ENCODE measurements around the gene KCNG3. TPM values are rescaled to one million over a fixed set of nuclear protein-coding genes. Genes with fewer than 3 reads are reported as not detected.

The KCNG3 gene
- total RNA-seq, 1 donor from 2014 or later: 0.49 TPM

DNA sequence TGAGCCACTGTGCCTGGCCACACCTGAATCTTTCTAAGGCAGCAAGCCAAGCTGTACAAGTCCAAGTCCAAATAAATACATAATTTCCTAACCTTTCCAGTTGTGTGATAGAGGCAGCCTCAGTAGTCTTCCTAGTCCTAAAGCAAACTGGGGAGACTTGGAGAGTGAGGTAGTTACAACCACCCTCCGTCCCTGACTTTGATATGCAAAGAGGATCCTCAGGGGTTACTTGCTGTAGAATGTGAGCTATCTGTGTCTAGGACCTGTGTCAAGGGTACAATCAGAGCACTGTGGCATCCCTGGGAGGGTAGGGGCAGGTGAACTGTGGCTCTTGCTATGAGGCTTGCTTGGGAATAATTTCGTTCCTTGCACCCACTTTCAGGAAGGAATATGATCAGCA lies 28.3 kb upstream of the KCNG3 start:
- Mint-ChIP-seq H3K4me1 (ENCODE audit: low read depth, unreplicated experiment) (no peaks in the 10 kb centered on the region), H3K27me3 (ENCODE audit: unreplicated experiment) (no peaks in the 10 kb centered on the region), H3K27ac (ENCODE audit: unreplicated experiment) (no peak overlapping the region), H3K9me3 (ENCODE audit: unreplicated experiment) (peaks cover 3% of the 10 kb centered on the region), H3K4me3 (ENCODE audit: unreplicated experiment) (no peak overlapping the region), H3K36me3 (ENCODE audit: unreplicated experiment) (no peaks in the 10 kb centered on the region)
- DNase-seq: no peak
- TF ChIP-seq, protein P1, sequence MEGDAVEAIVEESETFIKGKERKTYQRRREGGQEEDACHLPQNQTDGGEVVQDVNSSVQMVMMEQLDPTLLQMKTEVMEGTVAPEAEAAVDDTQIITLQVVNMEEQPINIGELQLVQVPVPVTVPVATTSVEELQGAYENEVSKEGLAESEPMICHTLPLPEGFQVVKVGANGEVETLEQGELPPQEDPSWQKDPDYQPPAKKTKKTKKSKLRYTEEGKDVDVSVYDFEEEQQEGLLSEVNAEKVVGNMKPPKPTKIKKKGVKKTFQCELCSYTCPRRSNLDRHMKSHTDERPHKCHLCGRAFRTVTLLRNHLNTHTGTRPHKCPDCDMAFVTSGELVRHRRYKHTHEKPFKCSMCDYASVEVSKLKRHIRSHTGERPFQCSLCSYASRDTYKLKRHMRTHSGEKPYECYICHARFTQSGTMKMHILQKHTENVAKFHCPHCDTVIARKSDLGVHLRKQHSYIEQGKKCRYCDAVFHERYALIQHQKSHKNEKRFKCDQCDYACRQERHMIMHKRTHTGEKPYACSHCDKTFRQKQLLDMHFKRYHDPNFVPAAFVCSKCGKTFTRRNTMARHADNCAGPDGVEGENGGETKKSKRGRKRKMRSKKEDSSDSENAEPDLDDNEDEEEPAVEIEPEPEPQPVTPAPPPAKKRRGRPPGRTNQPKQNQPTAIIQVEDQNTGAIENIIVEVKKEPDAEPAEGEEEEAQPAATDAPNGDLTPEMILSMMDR (IDR thresholded peaks at IDR 0.05; ENCODE audit: partially characterized antibody, unreplicated experiment): no peak

DNA sequence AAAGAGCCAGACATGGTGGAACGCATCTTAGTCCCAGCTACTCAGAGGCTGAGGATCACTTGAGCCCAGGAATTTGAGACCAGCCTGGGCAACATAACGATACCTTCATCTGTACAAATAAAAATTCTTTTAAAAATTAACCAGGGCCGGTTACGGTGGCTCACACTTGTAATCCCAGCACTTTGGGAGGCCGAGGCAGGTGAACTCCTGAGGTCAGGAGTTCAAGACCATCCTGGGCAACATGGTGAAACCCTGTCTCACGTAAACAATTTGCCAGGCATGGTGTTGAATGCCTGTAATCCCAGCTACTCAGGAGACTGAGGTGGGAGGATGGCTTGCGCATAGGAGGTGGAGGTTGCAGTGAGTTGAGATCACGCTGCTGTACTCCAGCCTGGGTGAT lies 25.8 kb upstream of the KCNG3 start:
- no peak overlapping the region for H3K4me3 Mint-ChIP-seq (ENCODE audit: unreplicated experiment)
- H3K9me3 Mint-ChIP-seq (ENCODE audit: unreplicated experiment): no peaks in the 10 kb centered on the region
- no peak overlapping the region for H3K27ac Mint-ChIP-seq (ENCODE audit: unreplicated experiment)
- H3K36me3 Mint-ChIP-seq (ENCODE audit: unreplicated experiment): no peaks in the 10 kb centered on the region
- no peak for DNase-seq
- H3K4me1 Mint-ChIP-seq (ENCODE audit: low read depth, unreplicated experiment): no peaks in the 10 kb centered on the region
- TF ChIP-seq, protein P1 (IDR thresholded peaks at IDR 0.05; ENCODE audit: partially characterized antibody, unreplicated experiment): no peak
- peaks cover 3% of the 10 kb centered on the region for H3K27me3 Mint-ChIP-seq (ENCODE audit: unreplicated experiment)

DNA sequence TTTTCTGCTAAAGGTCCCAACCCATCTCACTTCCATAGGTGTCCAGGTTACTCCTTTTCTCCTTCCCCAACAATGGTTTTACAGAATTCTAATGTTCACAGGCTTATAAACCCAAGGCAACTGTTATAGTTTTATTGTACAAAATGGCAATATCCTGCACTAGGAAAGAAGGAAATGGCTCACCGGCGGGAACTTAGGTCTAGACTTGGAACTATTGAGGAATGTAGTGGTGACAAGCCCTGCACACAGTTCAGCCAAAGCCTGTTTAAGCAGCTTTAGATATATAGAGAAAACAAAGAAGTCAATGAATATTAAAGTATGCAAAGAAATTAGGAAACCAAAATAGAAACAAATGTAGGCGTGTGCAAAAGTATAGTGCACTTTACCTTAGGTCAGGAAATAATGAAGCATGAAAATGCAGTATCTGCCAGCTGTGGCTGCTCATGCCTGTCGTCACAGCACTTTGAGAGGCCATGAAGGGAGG lies 22.7 kb upstream of the KCNG3 start:
- H3K4me3 Mint-ChIP-seq (ENCODE audit: unreplicated experiment): no peak overlapping the region
- peaks cover 3% of the 10 kb centered on the region for H3K27me3 Mint-ChIP-seq (ENCODE audit: unreplicated experiment)
- TF ChIP-seq, protein P1 (IDR thresholded peaks at IDR 0.05; ENCODE audit: partially characterized antibody, unreplicated experiment): no peak
- no peak for DNase-seq
- no peak overlapping the region for H3K27ac Mint-ChIP-seq (ENCODE audit: unreplicated experiment)
- no peaks in the 10 kb centered on the region for H3K36me3 Mint-ChIP-seq (ENCODE audit: unreplicated experiment)
- no peaks in the 10 kb centered on the region for H3K9me3 Mint-ChIP-seq (ENCODE audit: unreplicated experiment)
- H3K4me1 Mint-ChIP-seq (ENCODE audit: low read depth, unreplicated experiment): no peaks in the 10 kb centered on the region

DNA sequence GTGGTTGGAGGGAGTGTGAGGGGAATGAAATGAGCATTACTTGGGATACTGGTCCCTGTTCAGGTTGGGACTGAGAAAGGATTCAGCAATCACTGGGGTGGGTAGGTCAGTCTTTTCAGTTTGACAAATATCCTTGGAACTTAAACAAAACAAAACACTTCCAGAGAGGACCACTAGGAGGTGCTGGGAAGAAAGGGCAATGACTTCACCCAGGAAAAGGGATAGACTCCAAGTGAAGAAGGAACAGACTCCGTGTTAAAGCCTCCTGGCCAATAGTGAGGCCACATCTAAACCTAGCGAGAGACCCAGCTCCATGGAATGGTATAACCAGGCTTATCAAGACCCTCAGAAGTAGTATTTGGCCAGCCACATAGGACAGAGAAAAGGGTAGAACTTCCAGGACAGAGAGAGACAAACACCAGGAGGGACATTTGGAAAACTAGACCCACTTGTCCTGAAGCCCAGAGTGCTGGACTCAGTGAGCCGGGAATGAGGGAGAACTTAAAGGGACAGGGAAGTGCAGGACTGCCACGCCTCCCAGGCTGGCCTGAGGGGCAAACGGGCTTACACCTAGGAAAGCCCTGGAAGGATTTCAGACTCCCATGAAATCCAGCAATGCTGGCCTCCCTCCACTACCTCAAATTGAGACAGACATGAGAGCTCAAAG lies 19.6 kb upstream of the KCNG3 start:
- TF ChIP-seq, protein P1 (IDR thresholded peaks at IDR 0.05; ENCODE audit: partially characterized antibody, unreplicated experiment): peak; percentile 78
- Mint-ChIP-seq H3K36me3 (ENCODE audit: unreplicated experiment) (no peaks in the 10 kb centered on the region), H3K9me3 (ENCODE audit: unreplicated experiment) (no peaks in the 10 kb centered on the region), H3K4me1 (ENCODE audit: low read depth, unreplicated experiment) (no peaks in the 10 kb centered on the region), H3K4me3 (ENCODE audit: unreplicated experiment) (no peak overlapping the region), H3K27ac (ENCODE audit: unreplicated experiment) (no peak overlapping the region), H3K27me3 (ENCODE audit: unreplicated experiment) (peaks cover 3% of the 10 kb centered on the region)
- DNase-seq: no peak

DNA sequence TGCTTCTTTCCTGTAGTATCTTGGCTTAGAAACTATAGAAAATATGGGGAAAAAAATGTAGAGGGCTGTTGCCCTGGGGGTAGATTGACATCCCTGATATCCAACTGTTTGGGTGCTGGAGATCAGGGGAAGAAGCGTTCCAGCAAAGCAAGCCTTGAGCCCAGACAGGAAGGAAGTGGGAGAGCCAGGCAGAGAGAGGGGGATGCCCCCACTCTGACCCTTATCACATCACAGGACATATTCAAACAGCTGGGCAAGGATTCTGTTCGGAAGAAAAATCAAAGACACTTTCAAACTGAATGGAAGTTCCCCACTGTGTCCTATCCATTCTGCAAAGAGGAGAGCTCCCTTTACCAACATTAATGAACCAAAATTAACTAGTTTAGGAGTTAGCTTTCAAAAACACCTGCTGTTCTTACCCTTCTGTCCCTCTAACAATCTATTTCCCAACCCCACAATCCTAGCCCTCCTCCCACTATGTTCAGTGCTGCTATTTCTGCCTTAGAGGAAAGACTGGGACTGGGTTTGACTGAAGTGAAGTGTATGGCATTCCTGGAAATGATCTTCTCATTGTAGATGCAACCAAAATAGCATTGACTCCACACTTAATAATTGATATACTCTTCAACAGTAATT lies 16.9 kb upstream of the KCNG3 start:
- H3K27ac Mint-ChIP-seq (ENCODE audit: unreplicated experiment): no peak overlapping the region

More for the DNA sequence above, 16.9 kb upstream of the KCNG3 start:
- no peak for DNase-seq
- TF ChIP-seq, protein P1 (IDR thresholded peaks at IDR 0.05; ENCODE audit: partially characterized antibody, unreplicated experiment): no peak
- Mint-ChIP-seq H3K36me3 (ENCODE audit: unreplicated experiment) (no peaks in the 10 kb centered on the region), H3K4me3 (ENCODE audit: unreplicated experiment) (no peak overlapping the region), H3K27me3 (ENCODE audit: unreplicated experiment) (no peaks in the 10 kb centered on the region), H3K9me3 (ENCODE audit: unreplicated experiment) (peaks cover 2% of the 10 kb centered on the region), H3K4me1 (ENCODE audit: low read depth, unreplicated experiment) (no peaks in the 10 kb centered on the region)
